Vagina (tissue), 2 donors: Measurements from ENCODE around the gene ABHD5.

ENCODE experiments used
- CTCF ChIP-seq, 3 experiments: fragments of 450-650 bp in 2 of 3; fragments of 200-600 bp in 1 of 3; sonication (generic) in 1 of 3; IDR thresholded peaks; one replicate each; pipeline ENCODE4 v1.5.1; 2017 to 2019; ENCODE audit warnings: antibody characterized with exemption in 3 of 3, mild to moderate bottlenecking in 2 of 3, moderate library complexity in 2 of 3
- POLR2A ChIP-seq, 2 donors: fragments of 450-650 bp; IDR thresholded peaks; one replicate each; pipeline ENCODE4 v1.6.1; 2017; ENCODE audit warnings: antibody characterized with exemption in 2 of 2, mild to moderate bottlenecking in 2 of 2, moderate library complexity in 2 of 2
- POLR2AphosphoS5 ChIP-seq, 2 donors: sonication (generic); formaldehyde crosslinking; IDR thresholded peaks; one replicate each; pipeline ENCODE4 v1.9.0; 2017; ENCODE audit warnings: antibody characterized with exemption in 2 of 2, mild to moderate bottlenecking in 2 of 2, low read depth in 1 of 2; ENCODE audit not compliant: insufficient read depth in 1 of 2

DNA sequence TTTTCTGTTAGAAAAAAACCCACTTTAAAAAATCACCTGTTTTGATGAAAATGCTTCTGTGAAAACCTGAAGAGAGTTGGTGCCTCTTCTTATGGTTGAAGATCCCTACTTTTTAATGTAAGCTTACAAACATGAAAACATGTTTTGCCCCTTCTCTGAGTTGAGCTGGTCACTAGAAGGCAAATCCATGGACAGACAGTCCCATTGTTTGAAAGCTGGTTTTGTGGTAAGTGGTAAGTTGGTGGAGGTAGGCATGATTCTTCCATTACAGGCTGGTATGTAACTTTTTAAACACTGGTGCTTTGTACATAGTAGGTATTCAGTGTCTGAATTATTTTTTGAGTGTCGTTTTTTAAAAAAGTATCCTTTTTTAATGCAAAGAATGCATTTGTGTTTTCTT lies 6.1 kb downstream of the ABHD5 start:
- TF ChIP-seq CTCF (IDR thresholded peaks at IDR 0.05) (no peak), POLR2A (IDR thresholded peaks at IDR 0.05) (no peak), POLR2AphosphoS5 (IDR thresholded peaks at IDR 0.05; ENCODE audit: insufficient read depth in 1 of 2, low read depth in 1 of 2) (no peak)
